ENCODE data around the gene FAM83D.

Gene FAM83D

GRCh38 chr20:38896009-38896594 is 30.1 kb upstream of the FAM83D start:
- Histone ChIP-seq H3F3A (ENCODE audit: control insufficient read depth, insufficient read depth) (peaks cover 21% of the 10 kb centered on the region), H3K36me3 (ENCODE audit: control insufficient read depth, low read length) (peaks cover 67% of the 10 kb centered on the region), H3K27ac (ENCODE audit: low read depth, low read length) (no peak overlapping the region), H3K27me3 (ENCODE audit: control insufficient read depth, low read length) (no peaks in the 10 kb centered on the region), H3K4me3 (ENCODE audit: low read length) (no peak overlapping the region), H3K79me2 (ENCODE audit: control insufficient read depth, low read length) (peaks cover 9% of the 10 kb centered on the region), H3K4me2 (ENCODE audit: low read length) (no peak overlapping the region), H3K4me1 (ENCODE audit: control insufficient read depth, low read length) (peaks cover 45% of the 10 kb centered on the region), H3K9me2 (replicated peaks; ENCODE audit: control insufficient read depth, low read length) (no peaks in the 10 kb centered on the region), H4K20me1 (ENCODE audit: control insufficient read depth, insufficient read depth, low read depth, low read length) (no peaks in the 10 kb centered on the region), H3K9me3 (ENCODE audit: control insufficient read depth, insufficient read depth, low read length) (no peaks in the 10 kb centered on the region)
- TF ChIP-seq EZH2phosphoT487 (IDR thresholded peaks at IDR 0.05; ENCODE audit: borderline replicate concordance, low read length) = no peak
- TF ChIP-seq CTCF (IDR thresholded peaks at IDR 0.05; ENCODE audit: low read depth, low read length, poor library complexity, severe bottlenecking) = no peak

- no peaks in the 10 kb centered on the region for H3K27me3 ChIP-seq (ENCODE audit: control insufficient read depth, low read length)
- TF ChIP-seq CTCF (IDR thresholded peaks at IDR 0.05; ENCODE audit: low read depth, low read length, poor library complexity, severe bottlenecking) (no peak), EZH2phosphoT487 (IDR thresholded peaks at IDR 0.05; ENCODE audit: borderline replicate concordance, low read length) (no peak)
Measured at GRCh38 chr20:38897267-38897666, 28.9 kb upstream of the FAM83D start.

GRCh38 chr20:38900606-38901005 is 25.6 kb upstream of the FAM83D start:
- Histone ChIP-seq H3K4me1 (ENCODE audit: control insufficient read depth, low read length) (peaks cover under 1% of the 10 kb centered on the region; the same call in 1 of the 2 replicates), H4K20me1 (ENCODE audit: control insufficient read depth, insufficient read depth, low read depth, low read length) (no peaks in the 10 kb centered on the region), H3K36me3 (ENCODE audit: control insufficient read depth, low read length) (peaks cover 88% of the 10 kb centered on the region), H3K4me3 (ENCODE audit: low read length) (no peak overlapping the region), H3K9me2 (replicated peaks; ENCODE audit: control insufficient read depth, low read length) (no peaks in the 10 kb centered on the region), H3F3A (ENCODE audit: control insufficient read depth, insufficient read depth) (no peaks in the 10 kb centered on the region), H3K9me3 (ENCODE audit: control insufficient read depth, insufficient read depth, low read length) (no peaks in the 10 kb centered on the region), H3K27ac (ENCODE audit: low read depth, low read length) (no peak overlapping the region), H3K27me3 (ENCODE audit: control insufficient read depth, low read length) (no peaks in the 10 kb centered on the region), H3K79me2 (ENCODE audit: control insufficient read depth, low read length) (no peaks in the 10 kb centered on the region; the same call in 1 of the 2 replicates), H3K4me2 (ENCODE audit: low read length) (no peak overlapping the region)
- TF ChIP-seq CTCF (IDR thresholded peaks at IDR 0.05; ENCODE audit: low read depth, low read length, poor library complexity, severe bottlenecking) (no peak), EZH2phosphoT487 (IDR thresholded peaks at IDR 0.05; ENCODE audit: borderline replicate concordance, low read length) (no peak)

More at GRCh38 chr20:38897267-38897666, 28.9 kb upstream of the FAM83D start:
- Histone ChIP-seq H4K20me1 (ENCODE audit: control insufficient read depth, insufficient read depth, low read depth, low read length) (no peaks in the 10 kb centered on the region), H3K79me2 (ENCODE audit: control insufficient read depth, low read length) (peaks cover 9% of the 10 kb centered on the region), H3K9me2 (replicated peaks; ENCODE audit: control insufficient read depth, low read length) (no peaks in the 10 kb centered on the region), H3K36me3 (ENCODE audit: control insufficient read depth, low read length) (peaks cover 76% of the 10 kb centered on the region), H3K9me3 (ENCODE audit: control insufficient read depth, insufficient read depth, low read length) (no peaks in the 10 kb centered on the region), H3K4me2 (ENCODE audit: low read length) (no peak overlapping the region), H3F3A (ENCODE audit: control insufficient read depth, insufficient read depth) (peaks cover 13% of the 10 kb centered on the region), H3K27ac (ENCODE audit: low read depth, low read length) (no peak overlapping the region), H3K4me1 (ENCODE audit: control insufficient read depth, low read length) (peaks cover 33% of the 10 kb centered on the region), H3K4me3 (ENCODE audit: low read length) (no peak overlapping the region)
